Neural crest cell (in vitro differentiated cells): ENCODE measurements around the gene GPHA2. TPM values are rescaled to one million over a fixed set of nuclear protein-coding genes. Genes with fewer than 3 reads are reported as not detected.

Experiments used
- DNase-seq: peaks from one replicate; pipeline ENCODE4 v3.0.0; 2021; ENCODE audit warnings: low read depth, mixed read lengths, low spot score
- H3K27ac Mint-ChIP-seq: one replicate; pipeline ENCODE4 v1.8.0; 2021; ENCODE audit warnings: mild to moderate bottlenecking, mixed read lengths; ENCODE audit not compliant: unreplicated experiment
- H3K27me3 Mint-ChIP-seq: 2 replicates; pipeline ENCODE4 v1.8.0; 2021; ENCODE audit warnings: low read depth, mild to moderate bottlenecking, mixed read lengths
- H3K36me3 Mint-ChIP-seq: 2 replicates; pipeline ENCODE4 v1.8.0; 2021; ENCODE audit warnings: low read depth, mild to moderate bottlenecking, mixed read lengths
- H3K4me1 Mint-ChIP-seq: 2 replicates; pipeline ENCODE4 v1.8.0; 2021; ENCODE audit warnings: mixed read lengths
- H3K4me3 Mint-ChIP-seq: one replicate; pipeline ENCODE4 v1.8.0; 2021; ENCODE audit warnings: mild to moderate bottlenecking, mixed read lengths
- H3K9me3 Mint-ChIP-seq: 2 replicates; pipeline ENCODE4 v1.8.0; 2021; ENCODE audit warnings: mixed read lengths
- CTCF ChIP-seq: fragments of 200-600 bp; sonication (generic); conservative IDR thresholded peaks from 2 replicates; pipeline ENCODE4 v1.5.0; 2021; ENCODE audit warnings: antibody characterized with exemption, mild to moderate bottlenecking
- total RNA-seq: library from RNA; stranded (reverse); gene quantifications from 2 replicates; pipeline ENCODE4 v1.2.1, GENCODE V29; 2021

The GPHA2 gene
- total RNA-seq, 1 donor from 2014 or later, result not detected

GRCh38 chr11:64898076-64898445 lies 37.6 kb downstream of the GPHA2 start:
- no peak for DNase-seq
- H3K4me1 Mint-ChIP-seq, result peaks cover 5% of the 10 kb centered on the region
- no peak overlapping the region for H3K4me3 Mint-ChIP-seq
- H3K27me3 Mint-ChIP-seq, result no peaks in the 10 kb centered on the region
- H3K36me3 Mint-ChIP-seq, result no peaks in the 10 kb centered on the region
- no peaks in the 10 kb centered on the region for H3K9me3 Mint-ChIP-seq
- no peak overlapping the region for H3K27ac Mint-ChIP-seq
- TF ChIP-seq CTCF, result no peak

GRCh38 chr11:64897381-64898075 lies 38.2 kb downstream of the GPHA2 start:
- H3K27me3 Mint-ChIP-seq, result no peaks in the 10 kb centered on the region
- no peak for DNase-seq
- no peak overlapping the region for H3K27ac Mint-ChIP-seq
- no peaks in the 10 kb centered on the region for H3K9me3 Mint-ChIP-seq
- no peak for TF ChIP-seq CTCF
- H3K36me3 Mint-ChIP-seq, result no peaks in the 10 kb centered on the region
- no peak overlapping the region for H3K4me3 Mint-ChIP-seq
- H3K4me1 Mint-ChIP-seq, result peaks cover 5% of the 10 kb centered on the region

GRCh38 chr11:64896448-64897022 lies 39.2 kb downstream of the GPHA2 start:
- H3K9me3 Mint-ChIP-seq, result no peaks in the 10 kb centered on the region
- H3K27me3 Mint-ChIP-seq, result no peaks in the 10 kb centered on the region
- no peaks in the 10 kb centered on the region for H3K36me3 Mint-ChIP-seq
- no peak overlapping the region for H3K27ac Mint-ChIP-seq
- no peak for DNase-seq
- H3K4me1 Mint-ChIP-seq, result peaks cover 5% of the 10 kb centered on the region
- TF ChIP-seq CTCF, result no peak
- H3K4me3 Mint-ChIP-seq, result no peak overlapping the region

- H3K9me3 Mint-ChIP-seq, result no peaks in the 10 kb centered on the region
- H3K4me1 Mint-ChIP-seq, result peaks cover 5% of the 10 kb centered on the region
- H3K27ac Mint-ChIP-seq, result no peak overlapping the region
- DNase-seq, result no peak
- no peaks in the 10 kb centered on the region for H3K36me3 Mint-ChIP-seq
- no peak overlapping the region for H3K4me3 Mint-ChIP-seq
- no peak for TF ChIP-seq CTCF
- H3K27me3 Mint-ChIP-seq, result no peaks in the 10 kb centered on the region
These were observed 40.8 kb downstream of the GPHA2 start for GRCh38 chr11:64894812-64895452.

- H3K4me3 Mint-ChIP-seq, result no peak overlapping the region
- no peak overlapping the region for H3K27ac Mint-ChIP-seq
- H3K27me3 Mint-ChIP-seq, result no peaks in the 10 kb centered on the region
- peak; percentile 93 for DNase-seq
- H3K36me3 Mint-ChIP-seq, result no peaks in the 10 kb centered on the region
- H3K4me1 Mint-ChIP-seq, result peaks cover under 1% of the 10 kb centered on the region
- peak; percentile 85 for TF ChIP-seq CTCF
- no peaks in the 10 kb centered on the region for H3K9me3 Mint-ChIP-seq
These were observed 41.5 kb downstream of the GPHA2 start for GRCh38 chr11:64894070-64894811.
